ENCODE results near the gene SYNE2. TPM values are rescaled to one million over a fixed set of nuclear protein-coding genes. Genes with fewer than 3 reads are reported as not detected.

The SYNE2 gene
- total RNA-seq, 1 experiment from 2014 or later = 67.4 TPM

DNA sequence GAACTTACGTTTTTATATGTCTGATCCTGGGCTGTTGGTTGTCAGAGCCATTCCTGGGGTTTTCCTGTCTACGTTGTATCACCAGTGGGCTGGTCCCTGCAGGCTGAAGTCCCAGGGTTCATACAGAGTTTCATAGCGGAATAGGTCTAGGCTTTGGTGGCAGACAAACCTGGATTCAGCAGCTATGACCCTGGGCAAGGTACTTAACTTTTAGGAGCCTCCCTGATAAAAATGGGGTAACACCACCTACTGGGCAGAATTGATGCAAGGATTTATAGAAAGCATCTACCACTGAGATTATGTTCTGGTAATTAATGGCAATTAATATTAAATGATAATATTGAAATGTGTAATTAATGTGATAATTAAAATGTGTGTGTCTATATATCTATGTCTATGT lies 141.2 kb downstream of the SYNE2 start:
- ChIA-PET CTCF (interaction anchor here (0.6 to 1.3 kb wide), 4 partner anchors 17 to 399 kb away, joined by 3 to 6 read pairs (median 3); no protein-coding TSS in a partner anchor), POLR2A (interaction anchor here (1.2 kb wide), 1 partner anchor 194 kb away, joined by 3 read pairs; no protein-coding TSS in a partner anchor)
- Mint-ChIP-seq H3K4me3 (ENCODE audit: unreplicated experiment) (no peak overlapping the region), H3K9me3 (ENCODE audit: unreplicated experiment) (no peaks in the 10 kb centered on the region), H3K4me1 (ENCODE audit: insufficient read depth, unreplicated experiment) (peaks cover 11% of the 10 kb centered on the region), H3K36me3 (ENCODE audit: insufficient read depth, unreplicated experiment) (peaks cover 10% of the 10 kb centered on the region), H3K27me3 (ENCODE audit: insufficient read depth, unreplicated experiment) (no peaks in the 10 kb centered on the region), H3K27ac (ENCODE audit: low read depth, unreplicated experiment) (no peak overlapping the region)
- intact Hi-C loops (cut with micrococcal nuclease) = loop anchor here (1.0 kb wide), 2 partner anchors 141 to 195 kb away; partner anchors contain the start of gene SYNE2
- peak; percentile 18 for DNase-seq (ENCODE audit: unreplicated experiment)
- BruUV-seq (replicated peaks) = no TSS peak
- TF ChIP-seq, protein P1, sequence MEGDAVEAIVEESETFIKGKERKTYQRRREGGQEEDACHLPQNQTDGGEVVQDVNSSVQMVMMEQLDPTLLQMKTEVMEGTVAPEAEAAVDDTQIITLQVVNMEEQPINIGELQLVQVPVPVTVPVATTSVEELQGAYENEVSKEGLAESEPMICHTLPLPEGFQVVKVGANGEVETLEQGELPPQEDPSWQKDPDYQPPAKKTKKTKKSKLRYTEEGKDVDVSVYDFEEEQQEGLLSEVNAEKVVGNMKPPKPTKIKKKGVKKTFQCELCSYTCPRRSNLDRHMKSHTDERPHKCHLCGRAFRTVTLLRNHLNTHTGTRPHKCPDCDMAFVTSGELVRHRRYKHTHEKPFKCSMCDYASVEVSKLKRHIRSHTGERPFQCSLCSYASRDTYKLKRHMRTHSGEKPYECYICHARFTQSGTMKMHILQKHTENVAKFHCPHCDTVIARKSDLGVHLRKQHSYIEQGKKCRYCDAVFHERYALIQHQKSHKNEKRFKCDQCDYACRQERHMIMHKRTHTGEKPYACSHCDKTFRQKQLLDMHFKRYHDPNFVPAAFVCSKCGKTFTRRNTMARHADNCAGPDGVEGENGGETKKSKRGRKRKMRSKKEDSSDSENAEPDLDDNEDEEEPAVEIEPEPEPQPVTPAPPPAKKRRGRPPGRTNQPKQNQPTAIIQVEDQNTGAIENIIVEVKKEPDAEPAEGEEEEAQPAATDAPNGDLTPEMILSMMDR (IDR thresholded peaks at IDR 0.05; ENCODE audit: unreplicated experiment) = peak; percentile 34

GRCh38 chr14:63995285-63995684 lies 142.5 kb downstream of the SYNE2 start:
- TF ChIP-seq, protein P1 (IDR thresholded peaks at IDR 0.05; ENCODE audit: unreplicated experiment) = no peak
- POLR2A ChIA-PET = interaction anchor here (0.6 to 0.9 kb wide), 3 partner anchors 94 to 183 kb away, joined by 3 to 4 read pairs (median 3); no protein-coding TSS in a partner anchor
- Mint-ChIP-seq H3K9me3 (ENCODE audit: unreplicated experiment) (no peaks in the 10 kb centered on the region), H3K27ac (ENCODE audit: low read depth, unreplicated experiment) (no peak overlapping the region), H3K27me3 (ENCODE audit: insufficient read depth, unreplicated experiment) (no peaks in the 10 kb centered on the region), H3K4me3 (ENCODE audit: unreplicated experiment) (no peak overlapping the region), H3K36me3 (ENCODE audit: insufficient read depth, unreplicated experiment) (peaks cover 10% of the 10 kb centered on the region), H3K4me1 (ENCODE audit: insufficient read depth, unreplicated experiment) (peaks cover 11% of the 10 kb centered on the region)
- intact Hi-C loops (cut with micrococcal nuclease) = no loop called here
- no TSS peak for BruUV-seq (replicated peaks)
- no peak for DNase-seq (ENCODE audit: unreplicated experiment)
- CTCF ChIA-PET = interaction anchor here (0.6 to 1.4 kb wide), 8 partner anchors 10 to 308 kb away, joined by 3 to 4 read pairs (median 3); no protein-coding TSS in a partner anchor

DNA sequence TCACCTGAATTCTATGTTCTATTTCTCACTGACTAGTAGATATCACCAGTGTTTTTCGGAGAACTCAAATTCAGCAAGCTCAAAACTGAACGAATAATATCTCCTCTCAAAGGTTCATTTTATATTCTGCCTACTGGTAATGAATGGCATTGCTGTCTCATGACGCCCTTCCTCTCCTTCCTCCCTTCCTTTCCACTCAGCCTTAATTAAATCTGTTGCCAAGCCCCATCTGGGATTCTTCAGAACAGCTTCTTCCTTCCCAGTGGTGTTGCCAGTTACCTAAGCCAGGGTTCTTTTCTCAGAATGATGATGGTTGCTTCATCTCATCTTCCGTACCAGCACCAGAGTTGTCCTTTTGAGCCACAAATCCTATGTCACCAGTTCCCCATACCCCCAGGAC lies 143.2 kb downstream of the SYNE2 start:
- H3K4me1 Mint-ChIP-seq (ENCODE audit: insufficient read depth, unreplicated experiment) = peaks cover 11% of the 10 kb centered on the region
- H3K27ac Mint-ChIP-seq (ENCODE audit: low read depth, unreplicated experiment) = no peak overlapping the region
- H3K4me3 Mint-ChIP-seq (ENCODE audit: unreplicated experiment) = no peak overlapping the region
- peaks cover 10% of the 10 kb centered on the region for H3K36me3 Mint-ChIP-seq (ENCODE audit: insufficient read depth, unreplicated experiment)
- intact Hi-C loops (cut with micrococcal nuclease) = no loop called here
- DNase-seq (ENCODE audit: unreplicated experiment) = no peak
- H3K27me3 Mint-ChIP-seq (ENCODE audit: insufficient read depth, unreplicated experiment) = no peaks in the 10 kb centered on the region
- BruUV-seq (replicated peaks) = no TSS peak
- H3K9me3 Mint-ChIP-seq (ENCODE audit: unreplicated experiment) = no peaks in the 10 kb centered on the region
- CTCF ChIA-PET = interaction anchor here (0.7 to 2.2 kb wide), 4 partner anchors 15 to 198 kb away, joined by 3 to 9 read pairs (median 4); no protein-coding TSS in a partner anchor
- TF ChIP-seq, protein P1 (IDR thresholded peaks at IDR 0.05; ENCODE audit: unreplicated experiment) = no peak
- POLR2A ChIA-PET = interaction anchor here (0.6 kb wide), 2 partner anchors 94 to 114 kb away, joined by 3 to 4 read pairs; no protein-coding TSS in a partner anchor

- intact Hi-C loops (cut with micrococcal nuclease) = no loop called here
- BruUV-seq (replicated peaks) = no TSS peak
- Mint-ChIP-seq H3K27ac (ENCODE audit: low read depth, unreplicated experiment) (no peak overlapping the region), H3K36me3 (ENCODE audit: insufficient read depth, unreplicated experiment) (peaks cover 10% of the 10 kb centered on the region), H3K4me1 (ENCODE audit: insufficient read depth, unreplicated experiment) (peaks cover 11% of the 10 kb centered on the region), H3K9me3 (ENCODE audit: unreplicated experiment) (no peaks in the 10 kb centered on the region), H3K27me3 (ENCODE audit: insufficient read depth, unreplicated experiment) (no peaks in the 10 kb centered on the region), H3K4me3 (ENCODE audit: unreplicated experiment) (no peak overlapping the region)
- no peak for DNase-seq (ENCODE audit: unreplicated experiment)
- POLR2A ChIA-PET = interaction anchor here (0.8 kb wide), 1 partner anchor 100 kb away, joined by 3 read pairs; no protein-coding TSS in a partner anchor
- CTCF ChIA-PET = interaction anchor here (0.5 to 2.2 kb wide), 3 partner anchors 14 to 39 kb away, joined by 3 to 9 read pairs (median 3); no protein-coding TSS in a partner anchor
- TF ChIP-seq, protein P1 (IDR thresholded peaks at IDR 0.05; ENCODE audit: unreplicated experiment) = no peak
These were observed 143.9 kb downstream of the SYNE2 start for GRCh38 chr14:63996625-63997220.

Measured in MCF 10A (cell line).